Trophoblast cell (in vitro differentiated cells and primary cell): Measurements from ENCODE around the gene PDE4D.
A peak's percentile ranks its signal among the peaks of the same experiment; 100 is the strongest.

Experiments used
- DNase-seq, 2 donors: peaks; one replicate each; pipeline ENCODE4 v3.0.0-alpha.2; 2016
- H2AFZ ChIP-seq: 2 replicates; pipeline ENCODE4 v1.6.1; 2013; ENCODE audit warnings: low read length, moderate library complexity, mild to moderate bottlenecking; ENCODE audit not compliant: insufficient read depth, poor library complexity
- H2AK5ac ChIP-seq: 2 replicates; pipeline ENCODE4 v1.6.1; 2013; ENCODE audit warnings: mild to moderate bottlenecking, low read length
- H2BK120ac ChIP-seq: 2 replicates; pipeline ENCODE4 v1.6.1; 2013; ENCODE audit warnings: low read length, mild to moderate bottlenecking, moderate library complexity; ENCODE audit not compliant: insufficient read depth, poor library complexity
- H2BK12ac ChIP-seq: 2 replicates; pipeline ENCODE4 v1.6.1; 2013; ENCODE audit warnings: mild to moderate bottlenecking, low read length, moderate library complexity
- H2BK5ac ChIP-seq: 2 replicates; pipeline ENCODE4 v1.6.1; 2013; ENCODE audit warnings: low read length, low read depth, moderate library complexity, mild to moderate bottlenecking; ENCODE audit not compliant: poor library complexity
- H3K14ac ChIP-seq: 2 replicates; pipeline ENCODE4 v1.6.1; 2013; ENCODE audit warnings: mild to moderate bottlenecking, low read length
- H3K18ac ChIP-seq: 2 replicates; pipeline ENCODE4 v1.6.1; 2013; ENCODE audit warnings: mild to moderate bottlenecking, low read length
- H3K23ac ChIP-seq: 2 replicates; pipeline ENCODE4 v1.6.1; 2013; ENCODE audit warnings: low read length
- H3K27ac ChIP-seq: 2 replicates; pipeline ENCODE4 v1.5.1; 2013; ENCODE audit warnings: low read depth, mild to moderate bottlenecking, inconsistent platforms, low read length, moderate library complexity
- H3K27me3 ChIP-seq: 2 replicates; pipeline ENCODE4 v1.6.1; 2013; ENCODE audit warnings: inconsistent platforms, mild to moderate bottlenecking, low read length, moderate library complexity; ENCODE audit not compliant: insufficient read depth
- H3K36me3 ChIP-seq, 2 experiments: 1 replicate in 1 of 2; 2 replicates in 1 of 2; pipeline ENCODE4 v1.6.1; 2013; ENCODE audit warnings: low read length in 2 of 2, mild to moderate bottlenecking in 2 of 2, moderate library complexity in 1 of 2; ENCODE audit not compliant: insufficient read depth in 2 of 2, control insufficient read depth in 1 of 2
- H3K4ac ChIP-seq: 2 replicates; pipeline ENCODE4 v1.6.1; 2013; ENCODE audit warnings: low read depth, mild to moderate bottlenecking, low read length, moderate library complexity
- H3K4me1 ChIP-seq, 2 experiments: 1 replicate in 1 of 2; 2 replicates in 1 of 2; pipeline ENCODE4 v1.6.1; 2013; ENCODE audit warnings: low read length in 2 of 2, mild to moderate bottlenecking in 2 of 2, moderate library complexity in 1 of 2; ENCODE audit not compliant: insufficient read depth in 2 of 2, control insufficient read depth in 1 of 2
- H3K4me2 ChIP-seq: 2 replicates; pipeline ENCODE4 v1.6.1; 2013; ENCODE audit warnings: inconsistent platforms, mild to moderate bottlenecking, low read length, moderate library complexity
- H3K4me3 ChIP-seq: 2 replicates; pipeline ENCODE4 v1.5.1; 2013; ENCODE audit warnings: mild to moderate bottlenecking, low read depth, low read length, inconsistent platforms
- H3K79me1 ChIP-seq: one replicate; pipeline ENCODE4 v1.6.1; 2013; ENCODE audit warnings: low read length
- H3K79me2 ChIP-seq: 2 replicates; pipeline ENCODE4 v1.6.1; 2013; ENCODE audit warnings: low read length, mild to moderate bottlenecking; ENCODE audit not compliant: control insufficient read depth, insufficient read depth, poor library complexity
- H3K9ac ChIP-seq: 2 replicates; pipeline ENCODE4 v1.6.1; 2013; ENCODE audit warnings: mild to moderate bottlenecking, low read length
- H3K9me3 ChIP-seq: 2 replicates; pipeline ENCODE4 v1.6.1; 2013; ENCODE audit warnings: low read depth, mild to moderate bottlenecking, control low read depth, inconsistent platforms, low read length; ENCODE audit not compliant: insufficient read depth
- H4K12ac ChIP-seq: 2 replicates; pipeline ENCODE4 v1.6.1; 2013; ENCODE audit warnings: low read depth, mild to moderate bottlenecking, low read length, moderate library complexity
- H4K8ac ChIP-seq: 2 replicates; pipeline ENCODE4 v1.6.1; 2013; ENCODE audit warnings: low read depth, mild to moderate bottlenecking, low read length, moderate library complexity
- H4K91ac ChIP-seq: one replicate; pipeline ENCODE4 v1.6.1; 2013; ENCODE audit warnings: low read depth, mild to moderate bottlenecking, low read length, moderate library complexity
- WGBS: extraction: QIAGEN DNeasy Blood & Tissue Kit; methylation state at CpG from one replicate; pipeline ENCODE4 v1.1.7; 2013; ENCODE audit warnings: missing lambda C conversion rate; ENCODE audit not compliant: insufficient read length, insufficient coverage; ENCODE audit errors: extremely low coverage; 5-methylcytosine and 5-hydroxymethylcytosine counted together

The PDE4D gene

GRCh38 chr5:59180515-59180914 lies 713.0 kb downstream of the PDE4D start:
- Histone ChIP-seq H3K36me3 (peaks cover 2 to 14% of the 10 kb centered on the region in 2 experiments), H3K4me3 (no peak overlapping the region), H3K18ac (no peak overlapping the region), H3K79me1 (no peaks in the 10 kb centered on the region), H3K27ac (no peak overlapping the region), H3K79me2 (no peaks in the 10 kb centered on the region), H3K14ac (no peak overlapping the region), H3K4me1 (peaks cover 0 to 3% of the 10 kb centered on the region in 2 experiments), H3K4me2 (no peak overlapping the region), H3K23ac (no peak overlapping the region), H2AFZ (no peak overlapping the region), H2AK5ac (no peak overlapping the region), H4K12ac (no peak overlapping the region), H2BK5ac (no peak overlapping the region), H2BK12ac (no peak overlapping the region), H3K9me3 (no peaks in the 10 kb centered on the region), H3K4ac (no peak overlapping the region), H2BK120ac (no peak overlapping the region), H4K8ac (no peak overlapping the region), H3K27me3 (no peaks in the 10 kb centered on the region), H3K9ac (no peak overlapping the region), H4K91ac (no peak overlapping the region)
- no CpG with 5 or more reads among the region's 2 CpGs for WGBS
- DNase-seq = no peak

DNA sequence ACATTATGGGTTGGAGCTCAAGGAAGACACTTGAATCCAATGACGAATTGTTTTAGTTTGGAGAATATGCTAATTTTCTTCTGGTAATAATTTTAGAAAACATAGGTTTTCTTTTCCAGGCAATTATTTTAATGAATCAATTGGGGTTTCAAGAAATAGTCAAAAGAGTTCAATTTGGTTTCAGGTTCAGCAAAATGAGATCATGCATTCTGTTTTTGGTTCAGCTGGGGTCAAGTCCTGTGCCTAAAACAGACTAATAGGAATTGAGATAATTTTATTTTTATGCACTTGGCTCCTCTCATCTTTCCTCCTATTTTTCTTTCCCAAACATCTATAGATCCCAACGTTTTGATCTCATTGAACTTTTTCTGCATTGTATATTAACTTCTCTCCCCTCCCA lies 713.8 kb downstream of the PDE4D start:
- Histone ChIP-seq H3K4me2 (no peak overlapping the region), H3K18ac (no peak overlapping the region), H2BK5ac (no peak overlapping the region), H3K27ac (no peak overlapping the region), H3K9ac (no peak overlapping the region), H3K79me2 (no peaks in the 10 kb centered on the region), H3K14ac (no peak overlapping the region), H3K23ac (no peak overlapping the region), H3K4ac (no peak overlapping the region), H3K79me1 (no peaks in the 10 kb centered on the region), H2BK12ac (no peak overlapping the region), H2AFZ (no peak overlapping the region), H4K91ac (no peak overlapping the region), H3K9me3 (no peaks in the 10 kb centered on the region), H3K36me3 (peaks cover 2 to 14% of the 10 kb centered on the region in 2 experiments), H3K4me1 (peaks cover 0 to 3% of the 10 kb centered on the region in 2 experiments), H3K27me3 (no peaks in the 10 kb centered on the region), H4K8ac (no peak overlapping the region), H4K12ac (no peak overlapping the region), H3K4me3 (no peak overlapping the region), H2BK120ac (no peak overlapping the region), H2AK5ac (no peak overlapping the region)
- no peak for DNase-seq
- no CpG with 5 or more reads among the region's 2 CpGs for WGBS

- H3K79me2 ChIP-seq = no peaks in the 10 kb centered on the region
- H3K36me3 ChIP-seq = peaks cover 2 to 11% of the 10 kb centered on the region in 2 experiments
- no peaks in the 10 kb centered on the region for H3K79me1 ChIP-seq
- no peak overlapping the region for H4K12ac ChIP-seq
- H4K8ac ChIP-seq = no peak overlapping the region
- no peak overlapping the region for H3K14ac ChIP-seq
- peak in 1 of 2 donors; percentile 15 for DNase-seq
- no peak overlapping the region for H2AFZ ChIP-seq
- H2BK120ac ChIP-seq = no peak overlapping the region
- no peak overlapping the region for H3K4me2 ChIP-seq
- H4K91ac ChIP-seq = no peak overlapping the region
- no peak overlapping the region for H2BK5ac ChIP-seq
- no peak overlapping the region for H3K18ac ChIP-seq
- H3K9me3 ChIP-seq = no peaks in the 10 kb centered on the region
- no peak overlapping the region for H3K27ac ChIP-seq
- no peaks in the 10 kb centered on the region for H3K27me3 ChIP-seq
- no peak overlapping the region for H3K4me3 ChIP-seq
- H2BK12ac ChIP-seq = no peak overlapping the region
- no peak overlapping the region for H3K4ac ChIP-seq
- peaks cover 0 to 2% of the 10 kb centered on the region in 2 experiments for H3K4me1 ChIP-seq
- no peak overlapping the region for H2AK5ac ChIP-seq
- WGBS = no CpG with 5 or more reads among the region's 1 CpG
- H3K23ac ChIP-seq = no peak overlapping the region
- no peak overlapping the region for H3K9ac ChIP-seq
Observed at GRCh38 chr5:59178482-59178881, 715.0 kb downstream of the PDE4D start.

DNA sequence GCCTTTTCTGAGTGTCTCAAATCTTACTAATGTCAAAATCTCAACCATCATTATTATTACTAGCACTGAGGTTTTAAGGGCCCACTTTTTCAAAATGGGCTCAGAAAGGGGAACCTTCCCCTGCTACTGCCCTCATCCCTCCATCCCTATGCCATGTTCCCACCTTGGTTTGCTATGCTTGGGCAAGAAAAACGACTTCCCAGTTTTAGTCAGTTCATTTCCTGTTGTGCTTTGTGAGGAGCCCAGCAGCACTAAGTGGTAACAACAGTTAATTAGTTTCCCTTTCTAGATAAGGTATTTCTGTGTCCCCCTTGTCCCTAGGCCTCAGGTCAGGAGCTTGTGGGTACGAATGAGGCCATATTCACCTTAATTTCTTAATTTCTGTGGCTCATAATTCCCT lies 715.5 kb downstream of the PDE4D start:
- H3K4me1 ChIP-seq = peaks cover 0 to 2% of the 10 kb centered on the region in 2 experiments
- H4K91ac ChIP-seq = no peak overlapping the region
- H3K27me3 ChIP-seq = no peaks in the 10 kb centered on the region
- H2BK120ac ChIP-seq = no peak overlapping the region
- H2BK12ac ChIP-seq = no peak overlapping the region
- H2BK5ac ChIP-seq = no peak overlapping the region
- H3K23ac ChIP-seq = no peak overlapping the region
- H2AK5ac ChIP-seq = no peak overlapping the region
- H4K8ac ChIP-seq = no peak overlapping the region
- no peak overlapping the region for H3K9ac ChIP-seq
- H3K18ac ChIP-seq = no peak overlapping the region
- H3K14ac ChIP-seq = no peak overlapping the region
- H3K9me3 ChIP-seq = no peaks in the 10 kb centered on the region
- H3K4me2 ChIP-seq = no peak overlapping the region
- H4K12ac ChIP-seq = no peak overlapping the region
- no peak overlapping the region for H2AFZ ChIP-seq
- H3K79me2 ChIP-seq = no peaks in the 10 kb centered on the region
- H3K4me3 ChIP-seq = no peak overlapping the region
- no peaks in the 10 kb centered on the region for H3K79me1 ChIP-seq
- peaks cover 2 to 11% of the 10 kb centered on the region in 2 experiments for H3K36me3 ChIP-seq
- DNase-seq = no peak
- no peak overlapping the region for H3K27ac ChIP-seq
- no CpG with 5 or more reads among the region's 2 CpGs for WGBS
- no peak overlapping the region for H3K4ac ChIP-seq
